Thoracic aorta (tissue), 2 donors: ENCODE data around the gene ZNF365. TPM values are rescaled to one million over a fixed set of nuclear protein-coding genes. Genes with fewer than 3 reads are reported as not detected.
"Not testable (repeated sequence)": the region's sequence is repeated elsewhere in the genome, so short reads cannot be mapped to it uniquely, and the experiment has no call there.

ENCODE experiments used
- ATAC-seq: fragments of 150-250 bp; one replicate; pipeline ENCODE4 v1.8.0; 2017; ENCODE audit warnings: low read depth; ENCODE audit not compliant: insufficient number of reproducible peaks, low FRiP score
- DNase-seq: peaks from one replicate; pipeline ENCODE4 v3.0.0-alpha.2; 2020; ENCODE audit warnings: low spot score
- H3K27ac ChIP-seq, 2 donors: fragments of 200-600 bp; sonication (generic); 1 replicate in 1 of 2; 2 replicates in 1 of 2; pipeline ENCODE4 v1.5.1; 2016; ENCODE audit warnings: mild to moderate bottlenecking in 2 of 2, moderate library complexity in 2 of 2
- H3K27me3 ChIP-seq: fragments of 200-600 bp; sonication (generic); replicated peaks from 2 replicates; pipeline ENCODE4 v1.6.0; 2016; ENCODE audit warnings: mild to moderate bottlenecking; ENCODE audit not compliant: insufficient read depth
- H3K36me3 ChIP-seq: fragments of 200-600 bp; sonication (generic); one replicate; pipeline ENCODE4 v1.5.1; 2016
- H3K4me1 ChIP-seq, 2 donors: fragments of 200-600 bp; sonication (generic); 1 replicate in 1 of 2; 2 replicates in 1 of 2; pipeline versions ENCODE4 v1.5.1 to v1.6.0; 2016; ENCODE audit warnings: low read depth in 2 of 2, mild to moderate bottlenecking in 1 of 2; ENCODE audit not compliant: control insufficient read depth in 1 of 2
- H3K4me3 ChIP-seq: fragments of 200-600 bp; sonication (generic); 2 replicates; pipeline ENCODE4 v1.5.1; 2016; ENCODE audit warnings: mild to moderate bottlenecking
- H3K9me3 ChIP-seq: fragments of 200-600 bp; sonication (generic); 2 replicates; pipeline ENCODE4 v1.5.1; 2016
- total RNA-seq, 2 donors: library from RNA; depleted of rRNA; stranded (reverse); fragments of >200 nt; gene quantifications; one replicate each; pipeline versions ENCODE4 v1.1.0 to v1.2.3, GENCODE V29; 2016
- TF ChIP-seq, protein P1 (sequence below): fragments of 200-600 bp; sonication (generic); IDR thresholded peaks from one replicate; pipeline ENCODE4 v1.5.1; 2019; ENCODE audit warnings: antibody characterized with exemption

Gene ZNF365
- total RNA-seq, 2 donors from 2014 or later = 2.2 to 6.4 TPM

DNA sequence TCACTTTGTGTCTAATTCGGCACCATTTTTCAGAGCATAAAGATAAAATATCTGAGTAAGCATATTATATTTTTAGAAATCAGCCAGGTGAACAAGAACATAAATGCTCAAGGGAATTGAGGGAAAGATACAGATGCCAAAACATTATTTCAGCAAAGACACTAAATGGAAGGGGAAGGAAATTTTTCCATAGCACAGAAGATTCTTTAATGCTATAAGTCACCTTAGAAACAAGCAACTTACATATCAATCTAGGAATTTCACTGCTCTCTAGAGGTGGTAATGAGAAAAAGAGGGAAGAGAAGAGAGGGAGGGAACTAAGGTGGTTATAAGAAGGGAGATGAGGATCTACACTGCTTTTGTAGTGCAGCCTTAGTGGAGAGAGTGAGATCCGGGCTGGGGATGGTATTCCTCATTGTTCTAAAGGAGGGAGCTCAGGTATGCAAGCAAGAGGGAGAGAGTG lies 20.4 kb downstream of the ZNF365 start:
- TF ChIP-seq, protein P1, sequence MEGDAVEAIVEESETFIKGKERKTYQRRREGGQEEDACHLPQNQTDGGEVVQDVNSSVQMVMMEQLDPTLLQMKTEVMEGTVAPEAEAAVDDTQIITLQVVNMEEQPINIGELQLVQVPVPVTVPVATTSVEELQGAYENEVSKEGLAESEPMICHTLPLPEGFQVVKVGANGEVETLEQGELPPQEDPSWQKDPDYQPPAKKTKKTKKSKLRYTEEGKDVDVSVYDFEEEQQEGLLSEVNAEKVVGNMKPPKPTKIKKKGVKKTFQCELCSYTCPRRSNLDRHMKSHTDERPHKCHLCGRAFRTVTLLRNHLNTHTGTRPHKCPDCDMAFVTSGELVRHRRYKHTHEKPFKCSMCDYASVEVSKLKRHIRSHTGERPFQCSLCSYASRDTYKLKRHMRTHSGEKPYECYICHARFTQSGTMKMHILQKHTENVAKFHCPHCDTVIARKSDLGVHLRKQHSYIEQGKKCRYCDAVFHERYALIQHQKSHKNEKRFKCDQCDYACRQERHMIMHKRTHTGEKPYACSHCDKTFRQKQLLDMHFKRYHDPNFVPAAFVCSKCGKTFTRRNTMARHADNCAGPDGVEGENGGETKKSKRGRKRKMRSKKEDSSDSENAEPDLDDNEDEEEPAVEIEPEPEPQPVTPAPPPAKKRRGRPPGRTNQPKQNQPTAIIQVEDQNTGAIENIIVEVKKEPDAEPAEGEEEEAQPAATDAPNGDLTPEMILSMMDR = no peak
- Histone ChIP-seq H3K4me3 (no peak overlapping the region), H3K27me3 (no peaks in the 10 kb centered on the region), H3K9me3 (no peaks in the 10 kb centered on the region), H3K36me3 (peaks cover 4% of the 10 kb centered on the region), H3K27ac (no peak overlapping the region), H3K4me1 (no peaks in the 10 kb centered on the region)
- no peak for DNase-seq
- no peak for ATAC-seq

DNA sequence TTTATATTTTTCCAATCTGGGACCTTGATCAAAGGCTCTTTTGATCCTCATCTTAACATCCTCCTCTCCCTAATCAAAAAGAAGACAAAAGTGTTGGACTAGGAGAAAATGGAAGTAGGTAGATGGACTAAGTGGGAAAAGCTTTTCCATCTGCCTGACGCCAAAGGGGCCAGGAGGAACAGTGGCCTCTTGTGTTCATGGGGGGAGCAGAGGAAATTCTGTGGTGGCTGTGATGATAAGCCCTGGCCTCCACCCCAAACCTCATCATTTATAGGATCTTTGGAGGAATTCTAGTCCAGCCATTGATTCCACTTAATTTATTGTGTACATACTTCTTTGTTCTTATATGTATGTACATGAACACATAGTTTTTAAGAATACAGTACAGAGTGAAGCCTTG lies 21.7 kb downstream of the ZNF365 start:
- Histone ChIP-seq H3K27ac (no peak overlapping the region), H3K27me3 (no peaks in the 10 kb centered on the region), H3K4me3 (no peak overlapping the region), H3K36me3 (peaks cover 4% of the 10 kb centered on the region), H3K4me1 (no peaks in the 10 kb centered on the region), H3K9me3 (no peaks in the 10 kb centered on the region)
- TF ChIP-seq, protein P1 = no peak
- ATAC-seq = no peak
- DNase-seq = no peak

DNA sequence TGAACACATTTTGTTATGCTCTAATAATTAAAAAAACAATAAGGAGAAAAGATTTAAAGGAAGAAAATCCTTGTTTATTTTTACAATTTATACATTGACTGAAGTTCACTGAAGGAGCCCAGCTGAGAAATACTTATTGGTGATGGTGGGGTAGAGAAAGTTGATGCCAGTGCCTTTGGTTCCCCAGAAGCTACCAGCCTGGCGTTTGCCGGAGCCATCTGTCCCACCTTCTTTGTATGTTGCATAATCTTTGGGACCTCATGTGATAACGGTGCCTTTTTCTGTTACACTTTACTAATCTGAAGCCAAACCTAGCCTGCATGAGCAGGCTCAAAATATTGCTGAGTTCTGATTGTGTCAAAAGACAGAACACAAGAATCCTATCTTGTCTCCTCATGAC lies 22.7 kb downstream of the ZNF365 start:
- ATAC-seq (no peak), DNase-seq (no peak)
- no peaks in the 10 kb centered on the region for H3K36me3 ChIP-seq
- H3K9me3 ChIP-seq = no peaks in the 10 kb centered on the region
- TF ChIP-seq, protein P1 = no peak
- no peak overlapping the region for H3K4me3 ChIP-seq
- no peaks in the 10 kb centered on the region for H3K4me1 ChIP-seq
- no peak overlapping the region for H3K27ac ChIP-seq
- no peaks in the 10 kb centered on the region for H3K27me3 ChIP-seq

DNA sequence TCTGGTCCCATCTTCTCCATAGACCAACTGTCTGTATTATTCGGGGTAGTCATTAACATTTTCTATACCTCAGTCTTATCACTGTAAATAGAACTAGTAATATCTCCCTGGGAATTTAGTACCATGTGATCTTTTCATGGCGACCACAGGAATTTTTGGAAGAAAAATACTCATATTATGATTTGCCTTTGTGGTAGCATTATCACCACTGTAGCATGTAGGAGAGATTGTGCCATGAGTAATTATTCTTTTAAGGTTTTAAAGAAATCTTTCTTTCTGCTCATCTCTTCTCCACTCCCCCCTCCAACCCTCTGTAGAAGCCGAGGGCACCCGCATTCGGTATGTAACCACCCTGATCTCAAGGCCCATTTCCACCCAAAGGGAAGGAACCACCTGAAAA lies 25.0 kb downstream of the ZNF365 start:
- TF ChIP-seq, protein P1 = no peak
- H3K27me3 ChIP-seq = no peaks in the 10 kb centered on the region
- H3K36me3 ChIP-seq = no peaks in the 10 kb centered on the region
- H3K9me3 ChIP-seq = no peaks in the 10 kb centered on the region
- DNase-seq = no peak
- H3K4me3 ChIP-seq = no peak overlapping the region
- no peak overlapping the region for H3K27ac ChIP-seq
- H3K4me1 ChIP-seq = no peaks in the 10 kb centered on the region
- no peak for ATAC-seq

DNA sequence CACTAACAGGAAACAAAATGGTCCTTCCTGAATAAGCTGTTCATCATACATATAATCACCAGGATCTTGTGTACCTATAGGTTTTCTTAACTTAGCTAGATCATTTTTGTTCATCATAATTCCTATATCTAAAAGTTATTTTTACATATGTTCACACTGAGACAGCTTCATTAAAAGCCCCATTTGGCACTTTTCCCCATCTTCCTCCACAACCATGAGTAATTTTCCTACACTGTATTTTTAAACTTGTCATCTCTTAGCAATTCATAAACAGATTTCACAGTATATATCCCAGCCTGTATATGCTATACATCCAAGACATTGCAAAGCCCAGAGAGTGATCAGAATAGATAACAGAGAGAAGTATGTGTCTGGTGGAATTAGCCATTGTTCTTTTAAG lies 28.3 kb downstream of the ZNF365 start:
- Histone ChIP-seq H3K36me3 (no peaks in the 10 kb centered on the region), H3K27ac (no peak overlapping the region), H3K4me1 (no peaks in the 10 kb centered on the region), H3K4me3 (no peak overlapping the region), H3K27me3 (no peaks in the 10 kb centered on the region), H3K9me3 (peaks cover 3% of the 10 kb centered on the region)
- TF ChIP-seq, protein P1 = no peak
- ATAC-seq (no peak), DNase-seq (no peak)

DNA sequence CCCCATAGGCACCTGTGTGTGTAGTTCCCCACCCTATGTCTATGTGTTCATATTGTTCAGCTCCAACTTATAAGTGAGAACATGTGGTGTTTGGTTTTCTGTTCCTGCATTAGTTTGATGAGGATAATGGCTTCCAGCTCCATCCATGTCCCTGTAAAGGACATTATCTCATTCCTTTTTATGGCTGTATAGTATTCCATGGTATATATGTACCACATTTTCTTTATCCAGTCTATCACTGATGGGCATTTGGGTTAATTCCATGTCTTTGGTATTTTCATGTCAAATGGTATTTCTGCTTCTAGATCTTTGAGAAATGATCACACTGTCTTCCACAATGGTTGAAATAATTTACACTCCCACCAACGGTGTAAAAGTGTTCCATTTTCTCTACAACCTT lies 36.4 kb downstream of the ZNF365 start:
- not testable (repeated sequence) for H3K4me1 ChIP-seq, H3K27me3 ChIP-seq, ATAC-seq, H3K36me3 ChIP-seq, H3K27ac ChIP-seq, DNase-seq, H3K4me3 ChIP-seq
- H3K9me3 ChIP-seq = peaks cover 18% of the 10 kb centered on the region

DNA sequence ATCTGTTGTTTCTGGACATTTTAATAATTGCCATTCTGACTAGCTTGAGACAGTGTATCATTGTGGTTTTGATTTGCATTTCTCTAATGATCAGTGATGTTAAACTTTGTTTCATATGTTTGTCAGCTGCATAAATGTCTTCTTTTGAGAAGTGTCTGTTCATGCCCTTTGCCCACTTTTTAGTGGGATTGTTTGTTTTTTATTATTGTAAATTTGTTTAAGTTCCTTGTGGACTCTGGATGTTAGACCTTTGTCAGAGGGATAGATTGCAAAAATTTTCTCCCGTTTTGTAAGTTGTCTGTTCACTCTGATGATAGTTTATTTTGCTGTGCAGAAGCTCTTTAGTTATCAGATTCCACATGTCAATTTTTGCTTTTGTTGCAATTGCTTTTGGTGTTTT lies 36.8 kb downstream of the ZNF365 start:
- not testable (repeated sequence) for H3K36me3 ChIP-seq, H3K4me1 ChIP-seq, DNase-seq, H3K4me3 ChIP-seq, H3K27ac ChIP-seq, ATAC-seq, H3K27me3 ChIP-seq
- H3K9me3 ChIP-seq = peaks cover 18% of the 10 kb centered on the region
